Astrocyte (in vitro differentiated cells and primary cell): Measurements from ENCODE around the gene POU5F1. TPM values are rescaled to one million over a fixed set of nuclear protein-coding genes. Genes with fewer than 3 reads are reported as not detected.

Experiments
- DNase-seq: peaks from one replicate; pipeline ENCODE4 v3.0.0-alpha.2; 2010; ENCODE audit warnings: low read depth
- FAIRE-seq: peaks from 2 replicates; lab custom pipeline; 2011; peaks lifted over from hg19 to GRCh38; lab: Jason Lieb, UNC
- H2AFZ ChIP-seq: 2 replicates; pipeline ENCODE4 v1.6.0; 2012; ENCODE audit warnings: low read depth, low read length, inconsistent platforms
- H3K27ac ChIP-seq: 2 replicates; pipeline ENCODE4 v1.5.1; 2011; ENCODE audit warnings: low read depth, low read length, inconsistent platforms
- H3K27me3 ChIP-seq: 2 replicates; pipeline ENCODE4 v1.6.0; 2011; ENCODE audit warnings: low read length, inconsistent platforms; ENCODE audit not compliant: insufficient read depth
- H3K36me3 ChIP-seq: 2 replicates; pipeline ENCODE4 v1.5.1; 2011; ENCODE audit warnings: low read length, inconsistent platforms; ENCODE audit not compliant: insufficient read depth
- H3K4me1 ChIP-seq: 2 replicates; pipeline ENCODE4 v1.5.1; 2011; ENCODE audit warnings: low read length, inconsistent platforms; ENCODE audit not compliant: insufficient read depth
- H3K4me2 ChIP-seq: 2 replicates; pipeline ENCODE4 v1.6.0; 2012; ENCODE audit warnings: low read length, inconsistent platforms
- H3K4me3 ChIP-seq: 2 replicates; pipeline ENCODE4 v1.5.1; 2011; ENCODE audit warnings: low read depth, mild to moderate bottlenecking, low read length, inconsistent platforms; ENCODE audit not compliant: insufficient read depth
- H3K79me2 ChIP-seq: 2 replicates; pipeline ENCODE4 v1.6.0; 2012; ENCODE audit warnings: mild to moderate bottlenecking, low read length, inconsistent platforms; ENCODE audit not compliant: insufficient read depth
- H3K9ac ChIP-seq: 2 replicates; pipeline ENCODE4 v1.6.0; 2012; ENCODE audit warnings: mild to moderate bottlenecking, low read length, inconsistent platforms
- H3K9me3 ChIP-seq: 2 replicates; pipeline ENCODE4 v1.5.1; 2012; ENCODE audit warnings: low read depth, mild to moderate bottlenecking, low read length, inconsistent platforms; ENCODE audit not compliant: insufficient read depth
- H4K20me1 ChIP-seq: 2 replicates; pipeline ENCODE4 v1.6.0; 2012; ENCODE audit warnings: low read length, inconsistent platforms; ENCODE audit not compliant: insufficient read depth
- H3K27ac Mint-ChIP-seq: one replicate; pipeline ENCODE4 v1.8.0; 2021; ENCODE audit warnings: mild to moderate bottlenecking, mixed read lengths; ENCODE audit not compliant: unreplicated experiment
- H3K27me3 Mint-ChIP-seq: one replicate; pipeline ENCODE4 v1.8.0; 2021; ENCODE audit warnings: low read depth, mixed read lengths; ENCODE audit not compliant: unreplicated experiment
- H3K36me3 Mint-ChIP-seq: one replicate; pipeline ENCODE4 v1.8.0; 2021; ENCODE audit warnings: low read depth, mixed read lengths; ENCODE audit not compliant: unreplicated experiment
- H3K4me1 Mint-ChIP-seq: one replicate; pipeline ENCODE4 v1.8.0; 2021; ENCODE audit warnings: low read depth, mixed read lengths; ENCODE audit not compliant: unreplicated experiment
- H3K4me3 Mint-ChIP-seq: one replicate; pipeline ENCODE4 v1.8.0; 2021; ENCODE audit warnings: mild to moderate bottlenecking, moderate library complexity, mixed read lengths; ENCODE audit not compliant: unreplicated experiment
- H3K9me3 Mint-ChIP-seq: one replicate; pipeline ENCODE4 v1.8.0; 2021; ENCODE audit warnings: mild to moderate bottlenecking, mixed read lengths; ENCODE audit not compliant: unreplicated experiment
- EZH2 ChIP-seq: IDR thresholded peaks from 2 replicates; pipeline ENCODE4 v1.6.1; 2012; ENCODE audit warnings: mild to moderate bottlenecking, low read length, inconsistent platforms; ENCODE audit not compliant: insufficient read depth
- total RNA-seq: library from RNA; stranded (reverse); gene quantifications from 2 replicates; pipeline ENCODE4 v1.2.1, GENCODE V29; 2021
- TF ChIP-seq, protein P1 (sequence below): IDR thresholded peaks from 2 replicates; pipeline ENCODE4 v1.5.1; 2011; ENCODE audit warnings: low read depth, mild to moderate bottlenecking, inconsistent platforms, low read length, moderate library complexity; ENCODE audit not compliant: insufficient read depth

The POU5F1 gene
- total RNA-seq, 1 donor from 2014 or later, result 5.4 TPM

DNA sequence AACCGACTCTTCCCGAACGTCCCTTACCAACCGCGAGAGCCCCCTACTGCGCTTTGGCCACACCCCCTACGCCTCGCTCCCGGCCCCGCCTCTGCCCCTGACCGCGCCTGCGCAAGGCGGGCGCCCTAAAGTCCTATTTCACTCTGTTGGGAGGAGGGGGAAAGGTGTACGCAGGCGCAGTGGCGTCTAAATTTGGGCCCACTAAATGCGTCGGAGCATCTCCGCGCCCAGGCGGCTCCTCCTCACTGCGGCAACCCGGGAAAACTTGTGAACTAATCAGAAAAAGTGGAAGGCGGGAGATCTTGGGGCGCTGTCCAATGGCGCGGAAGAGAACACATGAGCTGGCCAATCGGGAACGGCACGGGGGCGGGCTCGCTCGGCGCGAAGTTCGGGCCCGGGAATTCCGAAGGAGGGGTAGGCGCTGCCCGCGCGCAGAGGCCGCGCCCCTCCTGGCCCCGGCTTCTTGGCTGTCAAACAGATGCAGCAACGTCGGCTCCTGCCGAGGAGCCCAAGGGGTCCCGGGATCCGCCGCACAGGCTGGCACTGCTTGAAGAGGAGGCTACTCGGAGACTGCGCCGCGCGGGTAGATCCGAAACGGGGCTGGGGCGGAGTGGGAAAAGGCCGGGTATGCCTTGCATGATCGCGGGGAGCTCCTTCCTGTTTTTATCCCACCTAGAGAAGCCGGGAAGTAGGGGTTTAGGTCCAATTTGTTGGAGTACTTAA is 12.2 kb downstream of the POU5F1 start, which contains the start of gene TCF19:
Gene TCF19, plus strand, starts transcription at position 450 of the 723 bp plus-strand sequence. CDS start 881 bp downstream, outside the sequence.
- no peaks in the 10 kb centered on the region for H3K36me3 ChIP-seq
- Mint-ChIP-seq H3K4me1 (peaks cover 2% of the 10 kb centered on the region), H3K4me3 (peak within 1 kb of the TSS; percentile 91), H3K27ac (peak within 1 kb of the TSS; percentile 1), H3K27me3 (peaks cover 2% of the 10 kb centered on the region), H3K9me3 (no peaks in the 10 kb centered on the region), H3K36me3 (peaks cover 4% of the 10 kb centered on the region)
- H3K27ac ChIP-seq, result peak within 1 kb of the TSS; percentile 77
- peak within 1 kb of the TSS; percentile 77 for H3K4me3 ChIP-seq
- H3K4me2 ChIP-seq, result peak within 1 kb of the TSS; percentile 93
- H2AFZ ChIP-seq, result peak within 1 kb of the TSS; percentile 92
- FAIRE-seq (no peak), DNase-seq (peak; percentile 94)
- H3K79me2 ChIP-seq, result peaks cover 16% of the 10 kb centered on the region
- no peaks in the 10 kb centered on the region for H3K9me3 ChIP-seq
- peak within 1 kb of the TSS; percentile 92 for H3K9ac ChIP-seq
- H3K4me1 ChIP-seq, result peaks cover 13% of the 10 kb centered on the region
- no peaks in the 10 kb centered on the region for H3K27me3 ChIP-seq
- TF ChIP-seq, protein P1, sequence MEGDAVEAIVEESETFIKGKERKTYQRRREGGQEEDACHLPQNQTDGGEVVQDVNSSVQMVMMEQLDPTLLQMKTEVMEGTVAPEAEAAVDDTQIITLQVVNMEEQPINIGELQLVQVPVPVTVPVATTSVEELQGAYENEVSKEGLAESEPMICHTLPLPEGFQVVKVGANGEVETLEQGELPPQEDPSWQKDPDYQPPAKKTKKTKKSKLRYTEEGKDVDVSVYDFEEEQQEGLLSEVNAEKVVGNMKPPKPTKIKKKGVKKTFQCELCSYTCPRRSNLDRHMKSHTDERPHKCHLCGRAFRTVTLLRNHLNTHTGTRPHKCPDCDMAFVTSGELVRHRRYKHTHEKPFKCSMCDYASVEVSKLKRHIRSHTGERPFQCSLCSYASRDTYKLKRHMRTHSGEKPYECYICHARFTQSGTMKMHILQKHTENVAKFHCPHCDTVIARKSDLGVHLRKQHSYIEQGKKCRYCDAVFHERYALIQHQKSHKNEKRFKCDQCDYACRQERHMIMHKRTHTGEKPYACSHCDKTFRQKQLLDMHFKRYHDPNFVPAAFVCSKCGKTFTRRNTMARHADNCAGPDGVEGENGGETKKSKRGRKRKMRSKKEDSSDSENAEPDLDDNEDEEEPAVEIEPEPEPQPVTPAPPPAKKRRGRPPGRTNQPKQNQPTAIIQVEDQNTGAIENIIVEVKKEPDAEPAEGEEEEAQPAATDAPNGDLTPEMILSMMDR, result no peak
- TF ChIP-seq EZH2, result no peak
- no peaks in the 10 kb centered on the region for H4K20me1 ChIP-seq

DNA sequence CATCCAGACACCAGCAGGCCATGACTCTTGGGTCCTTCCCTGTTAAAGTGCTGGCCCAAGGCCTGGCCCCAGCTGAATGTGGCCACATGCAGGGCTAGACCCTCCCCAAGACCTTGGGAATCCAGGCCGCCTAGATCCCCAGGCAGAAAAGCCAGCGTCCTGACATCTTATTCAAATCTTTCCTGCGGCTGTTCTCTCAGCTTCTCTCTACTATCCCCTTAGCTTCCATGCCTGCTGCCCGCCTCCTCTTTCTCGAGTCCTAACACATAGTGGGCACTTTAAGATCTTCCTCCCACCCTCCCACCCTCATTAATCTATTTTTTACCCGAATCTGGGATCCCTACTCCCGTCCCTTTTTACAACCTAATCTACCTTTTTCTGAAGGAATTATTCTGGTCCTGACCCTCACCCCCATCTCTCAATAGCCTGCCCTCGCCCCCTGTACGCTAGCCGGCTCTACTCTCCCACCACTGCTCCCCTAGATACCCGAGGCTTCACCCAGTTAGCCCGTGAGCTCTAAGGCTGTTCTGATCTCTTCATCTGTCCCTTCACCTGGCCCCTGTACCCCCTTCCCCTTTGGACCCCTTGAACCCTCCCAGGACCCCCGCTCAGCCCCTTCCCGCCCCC is 12.9 kb downstream of the POU5F1 start, which contains the start of gene CCHCR1:
Gene CCHCR1, minus strand, starts transcription at position 290 of the 627 bp plus-strand sequence. Its CDS starts 202 bp downstream, at position 88.
- peak within 1 kb of the TSS; percentile 77 for H3K4me3 ChIP-seq
- Mint-ChIP-seq H3K4me3 (peak within 1 kb of the TSS; percentile 91), H3K27me3 (no peaks in the 10 kb centered on the region), H3K4me1 (peaks cover 2% of the 10 kb centered on the region), H3K36me3 (peaks cover 4% of the 10 kb centered on the region), H3K9me3 (no peaks in the 10 kb centered on the region), H3K27ac (peak within 1 kb of the TSS; percentile 1)
- H3K9ac ChIP-seq, result peak within 1 kb of the TSS; percentile 92
- peak within 1 kb of the TSS; percentile 93 for H3K4me2 ChIP-seq
- no peaks in the 10 kb centered on the region for H3K36me3 ChIP-seq
- H4K20me1 ChIP-seq, result no peaks in the 10 kb centered on the region
- no peaks in the 10 kb centered on the region for H3K9me3 ChIP-seq
- no peak for DNase-seq
- H2AFZ ChIP-seq, result peak within 1 kb of the TSS; percentile 92
- H3K27ac ChIP-seq, result peak within 1 kb of the TSS; percentile 77
- no peak for TF ChIP-seq EZH2
- TF ChIP-seq, protein P1, result no peak
- H3K79me2 ChIP-seq, result peaks cover 16% of the 10 kb centered on the region
- H3K4me1 ChIP-seq, result peaks cover 13% of the 10 kb centered on the region
- H3K27me3 ChIP-seq, result no peaks in the 10 kb centered on the region
- no peak for FAIRE-seq
